Upper lobe of left lung (tissue), 4 donors: ENCODE data around the gene TMPRSS9.

Experiments used
- CTCF ChIP-seq, 6 experiments: fragments of 450-650 bp in 4 of 6; fragments of 200-600 bp in 2 of 6; sonication (generic) in 2 of 6; IDR thresholded peaks; one replicate each; pipeline ENCODE4 v1.5.1; 2016 to 2019; ENCODE audit warnings: antibody characterized with exemption in 6 of 6
- EP300 ChIP-seq, 4 donors: sonication (generic); formaldehyde crosslinking; IDR thresholded peaks; one replicate each; pipeline ENCODE4 v1.5.1; 2017; ENCODE audit warnings: antibody characterized with exemption in 4 of 4, control low read depth in 2 of 4
- POLR2A ChIP-seq, 4 donors: fragments of 450-650 bp; IDR thresholded peaks; one replicate each; pipeline ENCODE4 v1.5.1; 2016 to 2017; ENCODE audit warnings: antibody characterized with exemption in 4 of 4, mild to moderate bottlenecking in 2 of 4
- POLR2AphosphoS5 ChIP-seq, 2 donors: sonication (generic); formaldehyde crosslinking; IDR thresholded peaks; one replicate each; pipeline ENCODE4 v1.5.1; 2017; ENCODE audit warnings: antibody characterized with exemption in 2 of 2

GRCh38 chr19:2423915-2424685, 64.0 kb downstream of the TMPRSS9 start:
- TF ChIP-seq CTCF (IDR thresholded peaks at IDR 0.05), result no peak
- no peak for TF ChIP-seq POLR2A (IDR thresholded peaks at IDR 0.05)
- no peak for TF ChIP-seq POLR2AphosphoS5 (IDR thresholded peaks at IDR 0.05)
- no peak for TF ChIP-seq EP300 (IDR thresholded peaks at IDR 0.05)
